Right atrium auricular region (tissue), 2 donors: ENCODE results near the gene VRK2. TPM values are rescaled to one million over a fixed set of nuclear protein-coding genes. Genes with fewer than 3 reads are reported as not detected.
"Not testable (repeated sequence)": the region's sequence is repeated elsewhere in the genome, so short reads cannot be mapped to it uniquely, and the experiment has no call there.

Experiments used
- DNase-seq: peaks from one replicate; pipeline ENCODE4 v3.0.0-alpha.2; 2019; ENCODE audit warnings: low spot score
- H3K27ac ChIP-seq, 2 donors: fragments of 200-600 bp; sonication (generic); 1 replicate in 1 of 2; 2 replicates in 1 of 2; pipeline ENCODE4 v1.5.1; 2016 to 2019
- H3K27me3 ChIP-seq, 2 donors: fragments of 200-600 bp; sonication (generic); one replicate each; pipeline versions ENCODE4 v1.5.1 to v1.6.0; 2017 to 2019
- H3K36me3 ChIP-seq: fragments of 200-600 bp; sonication (generic); one replicate; pipeline ENCODE4 v1.5.1; 2016
- H3K4me1 ChIP-seq, 2 donors: fragments of 200-600 bp; sonication (generic); one replicate each; pipeline versions ENCODE4 v1.5.1 to v1.6.0; 2017 to 2019
- H3K4me3 ChIP-seq, 2 donors: fragments of 200-600 bp; sonication (generic); 1 replicate in 1 of 2; 2 replicates in 1 of 2; pipeline ENCODE4 v1.5.1; 2017 to 2019; ENCODE audit warnings: mild to moderate bottlenecking in 1 of 2, moderate library complexity in 1 of 2
- H3K9me3 ChIP-seq, 2 donors: fragments of 200-600 bp; sonication (generic); one replicate each; pipeline ENCODE4 v1.5.1; 2019
- total RNA-seq, 2 donors: library from RNA; depleted of rRNA; stranded (reverse); fragments of >200 nt; gene quantifications; one replicate each; pipeline ENCODE4 v1.1.0, GENCODE V29; 2016
- TF ChIP-seq, protein P1 (sequence below), 2 donors: fragments of 200-600 bp; sonication (generic); IDR thresholded peaks; one replicate each; pipeline ENCODE4 v1.5.1; 2019; ENCODE audit warnings: antibody characterized with exemption in 2 of 2

The VRK2 gene
- total RNA-seq, 2 donors from 2014 or later, result 14.6 to 15.4 TPM

GRCh38 chr2:58109481-58109880 lies 62.9 kb downstream of the VRK2 start:
- no peak for DNase-seq
- TF ChIP-seq, protein P1, sequence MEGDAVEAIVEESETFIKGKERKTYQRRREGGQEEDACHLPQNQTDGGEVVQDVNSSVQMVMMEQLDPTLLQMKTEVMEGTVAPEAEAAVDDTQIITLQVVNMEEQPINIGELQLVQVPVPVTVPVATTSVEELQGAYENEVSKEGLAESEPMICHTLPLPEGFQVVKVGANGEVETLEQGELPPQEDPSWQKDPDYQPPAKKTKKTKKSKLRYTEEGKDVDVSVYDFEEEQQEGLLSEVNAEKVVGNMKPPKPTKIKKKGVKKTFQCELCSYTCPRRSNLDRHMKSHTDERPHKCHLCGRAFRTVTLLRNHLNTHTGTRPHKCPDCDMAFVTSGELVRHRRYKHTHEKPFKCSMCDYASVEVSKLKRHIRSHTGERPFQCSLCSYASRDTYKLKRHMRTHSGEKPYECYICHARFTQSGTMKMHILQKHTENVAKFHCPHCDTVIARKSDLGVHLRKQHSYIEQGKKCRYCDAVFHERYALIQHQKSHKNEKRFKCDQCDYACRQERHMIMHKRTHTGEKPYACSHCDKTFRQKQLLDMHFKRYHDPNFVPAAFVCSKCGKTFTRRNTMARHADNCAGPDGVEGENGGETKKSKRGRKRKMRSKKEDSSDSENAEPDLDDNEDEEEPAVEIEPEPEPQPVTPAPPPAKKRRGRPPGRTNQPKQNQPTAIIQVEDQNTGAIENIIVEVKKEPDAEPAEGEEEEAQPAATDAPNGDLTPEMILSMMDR (IDR thresholded peaks at IDR 0.05), result no peak
- no peak overlapping the region for H3K27ac ChIP-seq
- no peak overlapping the region for H3K4me3 ChIP-seq
- H3K27me3 ChIP-seq, result no peaks in the 10 kb centered on the region
- H3K9me3 ChIP-seq, result no peaks in the 10 kb centered on the region
- no peaks in the 10 kb centered on the region for H3K4me1 ChIP-seq
- H3K36me3 ChIP-seq, result no peaks in the 10 kb centered on the region

- Histone ChIP-seq H3K9me3 (no peaks in the 10 kb centered on the region), H3K36me3 (no peaks in the 10 kb centered on the region), H3K27ac (no peak overlapping the region), H3K4me1 (no peaks in the 10 kb centered on the region), H3K27me3 (no peaks in the 10 kb centered on the region), H3K4me3 (no peak overlapping the region)
- TF ChIP-seq, protein P1 (IDR thresholded peaks at IDR 0.05), result no peak
- DNase-seq, result no peak
Measured at GRCh38 chr2:58110765-58111164, 64.2 kb downstream of the VRK2 start.

GRCh38 chr2:58113563-58113962 lies 67.0 kb downstream of the VRK2 start:
- H3K27me3 ChIP-seq, DNase-seq, H3K4me1 ChIP-seq, H3K9me3 ChIP-seq, H3K36me3 ChIP-seq, H3K27ac ChIP-seq, H3K4me3 ChIP-seq: not testable (repeated sequence)

- no peak overlapping the region for H3K4me3 ChIP-seq
- TF ChIP-seq, protein P1 (IDR thresholded peaks at IDR 0.05), result no peak
- H3K9me3 ChIP-seq, result no peaks in the 10 kb centered on the region
- no peaks in the 10 kb centered on the region for H3K27me3 ChIP-seq
- no peak overlapping the region for H3K27ac ChIP-seq
- H3K4me1 ChIP-seq, result no peaks in the 10 kb centered on the region
- no peak for DNase-seq
- no peaks in the 10 kb centered on the region for H3K36me3 ChIP-seq
Measured at GRCh38 chr2:58120626-58121229, 74.1 kb downstream of the VRK2 start.

DNA sequence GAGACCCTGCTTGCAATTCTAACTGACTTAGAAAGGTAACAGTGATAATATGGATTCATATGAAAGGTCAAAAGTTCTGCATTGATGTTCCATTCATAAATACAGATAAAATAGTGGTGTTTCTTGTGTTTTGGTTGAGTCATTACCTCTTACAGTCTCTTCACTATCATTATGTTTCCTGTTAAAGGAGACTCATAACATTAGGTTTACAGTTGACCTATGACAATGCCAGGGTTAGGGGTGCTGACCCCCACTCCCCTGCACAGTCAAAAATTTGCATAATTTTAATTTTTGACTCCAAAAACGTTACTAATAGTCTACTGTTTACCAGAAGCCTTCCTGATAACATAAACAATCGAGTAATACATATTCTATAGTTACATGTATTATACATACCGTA lies 75.4 kb downstream of the VRK2 start:
- TF ChIP-seq, protein P1 (IDR thresholded peaks at IDR 0.05), result no peak
- Histone ChIP-seq H3K9me3 (no peaks in the 10 kb centered on the region), H3K36me3 (no peaks in the 10 kb centered on the region), H3K27me3 (no peaks in the 10 kb centered on the region), H3K27ac (no peak overlapping the region), H3K4me3 (no peak overlapping the region), H3K4me1 (no peaks in the 10 kb centered on the region)
- no peak for DNase-seq

- no peak overlapping the region for H3K27ac ChIP-seq
- TF ChIP-seq, protein P1 (IDR thresholded peaks at IDR 0.05), result no peak
- H3K27me3 ChIP-seq, result no peaks in the 10 kb centered on the region
- no peak for DNase-seq
- H3K4me1 ChIP-seq, result no peaks in the 10 kb centered on the region
- H3K4me3 ChIP-seq, result no peak overlapping the region
- H3K36me3 ChIP-seq, result no peaks in the 10 kb centered on the region
- no peaks in the 10 kb centered on the region for H3K9me3 ChIP-seq
Measured at GRCh38 chr2:58122540-58122939, 75.9 kb downstream of the VRK2 start.
